HG03575 (cell line): ENCODE measurements around the gene KLHL20.
"Not testable (repeated sequence)": the region's sequence is repeated elsewhere in the genome, so short reads cannot be mapped to it uniquely, and the experiment has no call there.

Source experiments
- ATAC-seq: cut with Tn5 transposase; IDR thresholded peaks from one replicate; pipeline ENCODE4 v1.9.1; 2021; ENCODE audit not compliant: unreplicated experiment, insufficient number of reproducible peaks, low FRiP score; ENCODE audit errors: extremely low read depth

The KLHL20 gene

GRCh38 chr1:173742203-173742886 is 27.6 kb downstream of the KLHL20 start:
- no peak for ATAC-seq

GRCh38 chr1:173744651-173745050 is 29.9 kb downstream of the KLHL20 start:
- ATAC-seq, result no peak

DNA sequence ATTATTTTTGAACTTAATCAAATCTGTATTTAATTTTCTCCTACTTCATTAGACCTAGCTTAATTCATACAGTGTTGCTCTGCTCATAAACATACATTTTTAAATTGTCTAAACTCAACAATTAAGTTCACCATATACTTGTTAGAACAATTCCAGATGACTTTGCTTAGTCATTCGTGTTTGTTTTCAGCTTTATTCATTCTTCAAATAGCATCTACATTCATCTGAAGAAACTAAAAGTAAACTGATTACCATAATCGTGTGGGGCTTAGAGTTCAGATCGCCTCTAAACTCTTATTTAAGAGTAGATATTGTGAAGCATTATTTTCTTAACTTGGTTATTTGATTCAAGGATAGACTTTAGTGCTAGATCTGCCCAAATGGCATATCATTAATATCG is 34.4 kb downstream of the KLHL20 start:
- ATAC-seq, result no peak

GRCh38 chr1:173753830-173754229 is 39.0 kb downstream of the KLHL20 start:
- ATAC-seq, result no peak

DNA sequence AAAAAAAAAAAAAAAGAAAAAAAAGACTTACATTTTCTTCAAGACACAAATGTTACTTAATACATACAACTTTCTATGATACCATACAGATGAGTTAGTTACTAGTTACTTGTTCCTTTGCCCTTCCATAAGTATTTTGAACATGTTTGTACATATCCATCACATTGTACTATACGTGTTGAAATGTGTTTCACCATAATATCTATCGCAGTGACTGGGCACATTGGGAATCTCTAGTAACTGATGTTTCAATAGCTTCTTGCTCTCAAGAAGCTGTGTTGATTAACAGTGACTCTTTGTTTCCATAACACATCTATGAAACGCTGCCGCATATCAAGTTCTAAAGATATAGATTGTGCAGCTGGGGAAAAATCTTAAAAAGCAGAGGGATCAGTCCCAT is 42.9 kb downstream of the KLHL20 start:
- ATAC-seq, result no peak

DNA sequence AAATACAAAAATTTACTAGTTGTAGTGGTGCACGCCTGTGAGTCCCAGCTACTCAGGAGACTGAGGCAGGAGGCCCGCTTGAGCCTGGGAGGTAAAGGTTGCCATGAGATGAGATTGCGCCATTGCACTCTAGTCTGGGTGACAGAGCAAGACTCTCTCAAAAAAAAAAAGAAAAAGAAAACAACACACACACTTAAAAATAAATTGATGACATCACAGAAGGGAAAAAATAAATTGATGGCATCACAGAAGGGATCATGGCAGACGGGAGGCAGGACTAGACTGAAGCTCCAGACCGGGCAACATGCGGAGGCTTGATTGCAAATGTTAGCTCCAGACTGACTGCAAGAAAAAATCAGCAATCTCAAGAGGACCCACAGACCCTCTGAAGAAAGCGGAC is 43.3 kb downstream of the KLHL20 start:
- no peak for ATAC-seq

DNA sequence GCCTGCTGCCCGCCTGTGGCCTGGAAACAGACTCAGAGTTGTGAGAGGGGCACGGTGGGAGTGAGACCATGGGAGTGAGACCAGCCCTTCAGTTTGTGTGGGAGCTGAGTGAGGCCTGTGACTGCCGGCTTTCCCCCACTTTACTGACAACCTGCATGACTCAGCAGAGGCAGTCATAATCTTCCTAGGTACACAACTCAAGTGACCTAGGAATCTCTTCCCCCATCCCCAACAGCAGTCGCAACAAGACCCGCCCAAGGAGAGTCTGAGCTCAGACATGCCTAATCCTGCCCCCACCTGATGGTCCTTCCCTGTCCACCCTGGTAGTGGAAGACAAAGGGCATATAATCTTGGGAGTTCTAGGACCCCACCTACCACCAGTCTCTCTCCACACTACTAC is 44.2 kb downstream of the KLHL20 start:
- ATAC-seq, result no peak

- not testable (repeated sequence) for ATAC-seq
Measured at GRCh38 chr1:173764331-173764730, 49.5 kb downstream of the KLHL20 start.

DNA sequence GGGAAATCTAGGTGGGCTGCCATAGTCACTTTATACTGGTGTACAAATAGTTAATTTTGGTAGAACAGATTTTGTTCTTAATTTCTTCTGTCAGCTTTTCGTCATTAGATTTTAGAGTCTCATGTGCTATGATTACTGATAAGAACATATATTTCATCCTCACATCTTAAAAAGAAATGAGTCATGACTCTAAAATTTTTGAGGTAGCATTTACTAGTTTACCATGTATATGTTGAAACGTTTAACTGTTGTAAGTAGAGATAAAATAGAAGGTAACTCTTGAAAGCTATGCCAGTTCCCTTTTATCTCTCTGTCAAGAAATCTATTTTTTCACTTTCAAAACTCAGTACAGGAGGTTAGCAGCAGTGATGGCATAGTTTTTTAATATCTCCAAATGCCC is 53.4 kb downstream of the KLHL20 start:
- no peak for ATAC-seq

- ATAC-seq, result no peak
Measured at GRCh38 chr1:173768827-173769226, 54.0 kb downstream of the KLHL20 start.

- ATAC-seq, result not testable (repeated sequence)
Measured at GRCh38 chr1:173770330-173770729, 55.5 kb downstream of the KLHL20 start.

DNA sequence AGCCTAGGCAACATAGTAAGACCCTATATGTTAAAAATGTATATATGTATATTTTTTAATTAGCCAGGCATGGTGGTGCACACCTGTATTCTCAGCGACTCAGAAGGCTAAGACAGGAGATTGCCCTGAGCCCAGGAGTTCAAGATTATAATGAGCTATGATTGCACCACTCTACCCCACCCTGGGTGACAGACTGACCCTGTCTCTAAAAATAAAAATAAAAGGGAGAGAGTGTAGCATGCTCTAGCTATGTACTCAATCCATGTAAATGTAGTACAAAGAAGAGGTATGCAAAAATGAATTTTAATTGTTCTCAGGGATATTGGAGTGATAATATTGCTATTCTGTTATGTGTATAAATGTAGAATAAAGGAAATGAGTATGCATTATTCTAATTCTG is 56.8 kb downstream of the KLHL20 start:
- no peak for ATAC-seq

GRCh38 chr1:173775578-173776226 is 60.9 kb downstream of the KLHL20 start:
- no peak for ATAC-seq

GRCh38 chr1:173779936-173780335 is 65.2 kb downstream of the KLHL20 start:
- no peak for ATAC-seq

DNA sequence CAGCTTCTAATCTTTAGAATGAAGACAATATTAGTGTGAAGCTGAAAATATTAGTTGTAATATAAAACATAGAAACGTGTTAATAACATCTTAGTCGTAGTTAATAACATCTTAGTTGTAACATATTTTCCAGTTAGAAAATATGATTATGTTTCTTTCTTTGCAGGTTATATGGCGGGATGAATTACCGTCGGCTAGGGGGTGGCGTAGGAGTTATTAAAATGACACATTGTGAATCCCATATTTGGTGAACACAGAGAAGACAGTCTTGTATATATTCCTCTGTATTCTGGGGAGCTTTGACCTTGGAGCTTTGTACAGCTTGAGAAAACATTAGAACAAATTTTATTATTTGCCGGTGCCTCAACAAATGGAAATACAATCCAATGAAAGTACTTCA is 70.2 kb downstream of the KLHL20 start:
- ATAC-seq, result no peak

- ATAC-seq, result no peak
Measured at GRCh38 chr1:173789841-173790240, 75.1 kb downstream of the KLHL20 start.

DNA sequence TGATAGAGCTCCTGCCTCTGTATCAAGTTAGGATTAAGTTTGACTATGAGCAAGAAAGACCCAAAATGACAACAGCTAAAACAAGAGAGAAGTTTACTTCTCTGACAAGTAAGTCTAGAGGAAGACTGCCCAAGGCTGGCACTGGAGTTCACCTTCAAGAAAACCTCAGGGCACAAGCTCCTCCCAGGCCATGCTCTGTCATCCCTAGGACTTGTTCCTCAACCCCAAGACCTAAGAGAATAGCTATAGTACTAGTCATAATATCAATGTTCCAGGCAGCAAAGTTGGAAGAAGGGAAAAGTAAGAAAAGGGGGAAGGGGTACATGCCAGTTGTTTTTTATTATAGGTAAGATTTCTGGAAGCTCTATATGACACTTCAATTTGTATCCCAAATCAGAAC is 83.3 kb downstream of the KLHL20 start:
- no peak for ATAC-seq

- ATAC-seq, result not testable (repeated sequence)
Measured at GRCh38 chr1:173799995-173800394, 85.2 kb downstream of the KLHL20 start.

DNA sequence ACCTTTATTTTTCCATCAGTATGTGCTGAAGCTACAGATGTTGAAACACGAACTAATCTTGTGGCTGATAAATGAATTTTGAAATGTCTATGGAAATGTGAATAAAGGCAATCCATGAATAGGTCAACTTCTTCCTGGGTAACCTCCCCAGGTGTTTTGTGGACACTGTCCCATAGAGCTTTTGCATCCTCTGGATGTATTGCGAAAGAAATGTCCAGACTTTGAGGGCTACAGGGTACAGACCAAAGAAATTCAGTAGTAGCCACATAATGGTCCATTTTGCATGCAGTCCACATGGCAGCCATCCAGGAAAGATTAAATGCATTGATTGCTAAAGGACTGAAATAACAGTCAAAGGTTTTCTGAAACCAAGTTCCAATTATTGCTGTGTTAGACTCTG is 88.2 kb downstream of the KLHL20 start:
- ATAC-seq, result no peak

GRCh38 chr1:173813654-173814053 is 98.9 kb downstream of the KLHL20 start:
- ATAC-seq, result not testable (repeated sequence)

DNA sequence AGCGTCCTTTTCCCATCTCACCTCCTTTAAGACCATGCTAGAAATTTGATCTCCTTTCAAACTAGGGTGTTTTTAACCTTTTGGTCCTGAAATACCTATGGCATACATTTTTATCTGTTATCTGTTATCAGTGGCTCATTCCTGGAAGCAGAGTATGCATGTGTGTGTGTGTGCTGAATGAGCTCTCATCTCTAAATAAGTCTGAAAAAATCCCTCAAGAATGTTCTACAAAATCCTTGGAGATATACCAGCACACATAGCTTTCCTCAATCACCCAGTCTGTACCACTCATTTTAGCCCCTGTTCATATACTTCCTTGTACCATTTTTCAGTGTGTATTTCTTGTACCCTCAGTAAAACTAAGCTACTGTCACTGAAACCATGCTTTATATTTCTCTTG is 103.7 kb downstream of the KLHL20 start:
- no peak for ATAC-seq
